Activated CD8-positive, alpha-beta memory T cell treated with anti-CD3 and anti-CD28 coated beads for 36 hours (primary cell): ENCODE results near the gene SUDS3. TPM values are rescaled to one million over a fixed set of nuclear protein-coding genes. Genes with fewer than 3 reads are reported as not detected.

Experiments used
- CTCF ChIA-PET: fragments of 350-600 bp; sonication (Branson Sonifier 250); formaldehyde crosslinking; loops from one replicate; lab custom pipeline; 2021; ENCODE audit warnings: antibody characterized with exemption; lab: Charles Lee
- POLR2A ChIA-PET: fragments of 350-600 bp; sonication (Branson Sonifier 250); formaldehyde crosslinking; loops from one replicate; lab custom pipeline; 2021; ENCODE audit warnings: antibody characterized with exemption; lab: Charles Lee
- total RNA-seq, 2 experiments: library from RNA; stranded (reverse); gene quantifications; one replicate each; pipeline ENCODE4 v1.2.3, GENCODE V29; 2021

The SUDS3 gene
- total RNA-seq, 2 experiments from 2014 or later: 23.1 to 23.8 TPM

DNA sequence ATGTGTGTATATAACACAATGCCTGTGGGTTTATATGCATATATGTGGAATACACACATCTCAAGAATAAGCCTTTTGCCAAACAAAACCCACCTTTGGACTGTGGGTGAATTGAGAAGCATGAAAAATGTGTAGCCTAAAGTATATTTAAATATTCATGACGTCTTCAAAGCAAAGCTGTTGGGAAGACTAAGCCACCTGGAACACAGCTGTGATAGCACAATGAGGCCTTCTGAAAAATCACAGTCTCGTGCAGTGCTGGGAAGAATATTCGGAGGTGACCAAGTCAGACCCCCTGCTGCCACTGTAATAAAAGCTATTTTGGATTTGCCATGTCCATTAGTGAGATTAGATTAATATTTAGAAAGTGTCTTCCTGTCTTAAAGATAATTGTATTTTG is 51.5 kb downstream of the SUDS3 start:
- ChIA-PET POLR2A (no interaction called here), CTCF (no interaction called here)

DNA sequence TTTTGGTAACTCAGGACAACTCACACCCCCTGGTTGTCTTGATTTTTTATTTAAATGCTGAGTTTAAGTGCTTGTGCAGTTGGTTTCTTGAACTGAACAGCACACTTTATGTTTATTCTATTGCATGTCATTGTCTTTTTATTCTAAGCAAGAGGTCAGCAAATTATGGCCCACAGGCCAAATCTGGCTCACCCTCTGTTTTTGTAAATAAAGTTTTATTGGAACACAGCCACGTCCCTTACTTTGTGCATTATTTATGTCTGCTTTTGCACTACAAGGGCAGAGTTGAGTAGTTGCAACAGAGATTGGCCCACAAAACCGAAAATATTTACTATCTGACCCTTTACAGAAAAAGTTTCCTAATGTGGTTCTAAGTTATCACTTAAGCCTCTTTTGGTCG is 52.3 kb downstream of the SUDS3 start:
- CTCF ChIA-PET: no interaction called here
- POLR2A ChIA-PET: no interaction called here

DNA sequence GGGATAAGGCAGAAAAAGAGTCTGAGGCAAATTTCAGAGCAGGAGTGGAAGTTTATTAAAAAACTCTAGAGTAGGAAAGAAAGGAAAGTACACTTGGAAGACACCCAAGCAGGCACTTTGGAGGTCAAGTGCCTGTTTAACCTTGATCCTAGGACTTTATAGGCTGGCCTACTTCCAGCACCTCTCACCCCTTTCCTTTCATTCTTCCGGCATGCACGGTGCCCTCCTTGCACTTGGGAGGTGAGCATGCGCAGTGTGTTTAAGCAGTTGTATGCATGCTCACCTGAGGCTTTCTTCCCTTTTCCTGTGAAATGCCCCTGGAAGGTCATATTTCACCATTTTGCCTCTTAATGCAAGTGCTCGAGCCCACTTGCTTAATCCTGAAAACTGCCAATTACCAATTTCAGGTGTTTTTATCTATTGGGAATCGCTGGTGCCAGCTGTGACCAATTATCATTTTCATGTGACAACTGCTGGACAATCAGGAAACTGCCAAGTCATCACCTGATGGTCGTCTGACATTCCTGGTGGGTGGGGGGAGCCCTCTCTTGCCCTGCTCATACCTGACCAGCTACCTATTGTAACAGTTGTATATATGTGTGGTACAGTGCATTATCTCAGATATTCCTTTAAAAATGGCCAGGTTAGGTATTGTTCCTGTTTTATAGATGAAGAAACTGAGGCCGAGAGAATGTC is 53.5 kb downstream of the SUDS3 start:
- ChIA-PET POLR2A (no interaction called here), CTCF (no interaction called here)

DNA sequence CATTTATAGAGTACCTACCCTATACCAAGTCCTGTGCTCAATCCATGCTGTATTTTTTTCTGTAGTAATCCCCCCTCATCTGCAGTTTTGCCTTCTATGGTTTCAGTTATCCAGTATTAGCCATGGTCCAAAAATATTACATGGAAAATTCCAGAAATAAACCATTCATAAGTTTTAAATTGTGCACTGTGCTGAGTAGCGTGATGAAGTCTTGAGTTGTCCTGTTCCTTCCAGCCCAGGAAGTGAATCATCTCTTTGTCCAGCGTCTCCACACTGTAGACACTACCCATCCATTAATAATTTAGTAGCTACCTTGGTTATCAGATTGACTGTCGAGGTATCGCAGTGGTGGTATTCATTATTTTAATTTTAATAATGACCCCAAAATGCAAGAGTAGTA is 54.2 kb downstream of the SUDS3 start:
- POLR2A ChIA-PET: no interaction called here
- CTCF ChIA-PET: no interaction called here

DNA sequence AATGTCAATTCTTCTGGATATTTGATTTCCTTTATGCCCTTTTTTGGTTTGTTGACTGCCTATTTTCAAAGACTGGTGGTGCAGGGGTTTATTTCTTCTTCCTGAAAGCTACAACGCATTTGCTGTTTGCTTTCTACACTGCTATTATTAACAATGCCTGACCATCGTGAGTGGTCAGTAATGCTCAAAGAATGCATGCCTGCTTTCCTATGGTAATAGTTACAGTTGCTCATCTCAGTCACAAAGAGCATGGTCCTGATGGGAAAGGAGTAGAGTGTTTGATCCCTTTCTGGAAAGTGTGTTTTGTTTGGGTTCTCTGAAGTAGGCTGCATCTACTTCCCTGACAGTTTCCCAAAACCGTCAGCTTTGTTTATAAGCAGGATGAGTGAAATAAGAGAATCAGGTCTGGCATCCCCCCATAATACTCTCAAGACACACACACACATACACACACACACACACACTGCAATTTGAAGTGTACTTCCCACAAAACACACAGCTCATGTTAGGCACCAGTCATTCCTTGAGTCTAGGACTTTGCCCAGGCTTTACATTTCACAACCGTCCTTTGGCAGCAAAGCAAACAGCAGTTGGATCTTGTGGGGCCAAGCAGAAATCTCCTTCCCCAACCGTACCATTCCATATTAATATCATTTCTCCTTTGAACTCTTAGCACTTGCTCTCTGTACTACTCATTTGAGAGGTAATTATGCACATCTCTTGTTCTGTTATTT is 56.6 kb downstream of the SUDS3 start:
- ChIA-PET CTCF (no interaction called here), POLR2A (no interaction called here)

DNA sequence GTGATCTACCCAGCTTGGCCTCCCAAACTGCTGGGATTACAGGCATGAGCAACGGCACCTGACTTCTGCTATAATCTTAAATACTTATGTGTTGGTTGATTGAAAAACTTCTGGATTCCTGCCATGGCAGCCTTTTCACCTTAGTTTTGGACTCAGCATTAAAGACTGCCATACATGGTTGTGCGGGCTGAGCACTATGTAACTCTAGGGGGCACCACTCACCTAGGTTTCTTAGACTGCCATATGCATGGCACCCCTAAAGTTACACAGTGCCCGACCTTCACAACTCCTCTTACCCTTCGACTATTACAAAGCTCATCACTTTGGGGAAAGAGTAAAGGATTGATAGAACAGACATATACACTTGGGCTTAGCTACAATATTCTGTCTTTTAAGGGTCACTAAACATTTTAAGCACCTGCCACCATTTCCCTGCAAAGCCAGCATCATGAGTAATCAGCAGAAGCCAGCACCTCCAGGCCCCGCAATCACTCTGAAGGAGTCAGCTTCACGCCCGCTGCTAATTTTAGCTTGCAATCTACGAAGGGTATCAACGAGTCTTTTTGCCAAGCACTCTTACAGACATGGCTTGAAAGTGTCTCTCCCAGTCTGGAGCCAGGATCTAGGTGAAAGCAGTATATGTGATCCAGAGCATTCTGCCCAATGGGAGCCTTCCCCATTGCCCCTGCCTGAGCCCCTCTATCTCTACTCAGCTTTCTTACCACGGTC is 59.8 kb downstream of the SUDS3 start:
- ChIA-PET POLR2A (no interaction called here), CTCF (no interaction called here)

DNA sequence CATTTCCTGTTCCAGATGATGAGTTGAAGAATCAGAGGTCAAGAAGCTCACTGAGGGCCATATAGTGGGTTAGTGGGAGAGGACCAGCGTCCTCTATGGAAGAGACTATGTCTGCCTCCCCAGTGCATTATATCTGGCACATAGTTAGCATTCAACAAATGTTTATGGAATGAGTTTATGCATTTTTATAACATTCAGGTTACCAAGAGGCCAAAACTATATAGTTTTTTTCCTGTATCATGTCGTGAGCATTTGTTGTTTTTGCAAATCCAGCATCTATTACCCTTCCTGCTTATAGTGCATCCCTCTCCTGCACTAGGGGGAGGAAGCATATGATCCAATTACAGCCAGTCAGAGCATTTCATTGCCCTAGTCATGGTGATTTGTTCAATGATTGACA is 60.6 kb downstream of the SUDS3 start:
- POLR2A ChIA-PET: no interaction called here
- CTCF ChIA-PET: no interaction called here

DNA sequence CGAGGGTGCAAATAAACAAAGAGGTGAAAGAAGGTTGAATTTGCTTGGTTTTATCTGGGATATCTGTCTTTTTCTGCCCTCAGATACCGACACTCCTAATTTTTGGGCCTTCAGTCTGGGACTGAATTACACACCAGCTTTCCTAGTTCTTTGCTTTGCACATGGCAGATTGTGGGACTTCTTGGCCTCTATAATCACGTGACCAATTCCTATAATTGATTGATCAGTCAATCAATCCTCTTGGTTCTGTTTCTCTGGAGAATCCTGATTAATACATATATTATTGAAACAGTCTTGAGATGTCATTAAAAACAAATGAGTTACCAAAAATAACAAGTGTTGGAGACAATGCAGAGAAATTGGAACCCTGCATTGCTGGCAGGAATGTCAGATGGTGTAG is 62.7 kb downstream of the SUDS3 start:
- POLR2A ChIA-PET: no interaction called here

DNA sequence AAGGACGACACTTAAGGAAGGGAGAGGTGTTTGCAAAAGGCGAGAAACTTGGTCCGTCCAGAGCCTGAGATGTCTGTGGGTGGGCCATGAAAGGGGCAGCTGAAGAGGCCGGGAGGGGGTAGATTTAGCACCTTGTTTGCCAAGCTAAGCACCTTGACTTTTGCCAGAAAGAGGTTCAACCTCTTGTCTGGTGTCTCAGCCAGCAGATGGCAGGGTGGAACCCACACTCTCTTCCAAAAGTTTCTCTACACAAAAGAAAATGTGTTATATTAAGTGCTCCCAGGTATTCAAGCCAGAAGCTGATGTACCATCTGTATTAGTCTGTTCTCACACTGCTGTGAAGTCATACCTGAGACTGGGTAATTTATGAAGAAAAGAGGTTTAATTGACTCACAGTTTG is 69.9 kb downstream of the SUDS3 start:
- CTCF ChIA-PET: no interaction called here
- POLR2A ChIA-PET: no interaction called here

More for the DNA sequence above, 62.7 kb downstream of the SUDS3 start:
- CTCF ChIA-PET: no interaction called here

DNA sequence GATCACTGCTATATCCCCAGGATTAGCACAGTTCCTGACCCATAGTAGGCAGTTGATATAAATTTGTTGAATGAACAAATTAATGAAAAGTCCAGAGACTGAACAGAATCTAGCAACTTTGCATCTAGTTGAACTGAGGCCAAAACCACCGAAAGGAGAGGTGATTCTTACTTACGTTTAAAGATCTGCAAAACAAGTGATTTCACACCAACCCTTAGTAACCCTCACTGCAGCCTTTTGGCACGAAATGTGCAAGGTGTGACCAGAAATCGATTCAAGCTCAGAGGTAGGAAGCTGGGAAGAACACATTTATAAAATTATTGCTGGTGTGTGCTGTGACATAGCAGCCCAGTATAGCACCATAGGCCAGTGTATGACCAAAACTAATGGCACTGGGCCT is 70.8 kb downstream of the SUDS3 start:
- ChIA-PET CTCF (no interaction called here), POLR2A (no interaction called here)

DNA sequence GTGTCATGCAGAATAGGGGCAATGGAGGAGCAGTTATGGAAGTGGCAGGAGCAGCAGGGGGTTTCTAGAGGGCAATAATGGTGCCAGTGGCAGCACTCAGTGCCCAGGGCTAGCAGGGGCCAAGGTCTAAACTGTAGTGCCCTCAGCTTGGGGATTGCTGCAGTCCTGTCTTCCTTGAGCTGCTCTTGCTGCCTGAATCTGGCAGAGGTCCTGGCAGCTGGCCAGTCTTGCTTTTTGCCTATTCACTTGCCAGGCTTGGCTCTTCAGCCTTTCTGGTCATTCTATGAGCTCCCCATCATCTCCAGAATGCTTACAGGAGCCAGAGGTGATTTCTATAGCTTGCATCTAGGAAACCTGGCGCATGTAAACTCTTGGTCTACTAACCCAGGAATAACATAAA is 72.0 kb downstream of the SUDS3 start:
- ChIA-PET POLR2A (no interaction called here), CTCF (no interaction called here)

DNA sequence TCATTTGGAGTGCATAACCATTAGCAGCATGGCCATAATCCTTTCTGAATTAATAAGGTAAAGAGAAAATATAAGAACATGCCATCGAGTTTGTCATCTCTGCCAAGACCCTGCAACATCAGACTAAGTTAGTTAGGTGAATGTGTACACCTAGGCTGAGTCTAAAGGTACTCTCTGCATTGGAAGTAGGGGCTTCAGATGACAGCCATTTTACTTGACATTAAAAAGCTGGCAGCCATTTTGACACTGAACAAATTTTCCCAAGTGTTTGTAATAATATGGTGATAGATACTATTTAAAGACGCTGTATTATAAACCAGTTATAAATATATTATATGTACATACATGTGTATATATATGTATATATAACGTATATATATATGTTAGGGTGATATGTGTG is 79.0 kb downstream of the SUDS3 start:
- ChIA-PET CTCF (no interaction called here), POLR2A (no interaction called here)

DNA sequence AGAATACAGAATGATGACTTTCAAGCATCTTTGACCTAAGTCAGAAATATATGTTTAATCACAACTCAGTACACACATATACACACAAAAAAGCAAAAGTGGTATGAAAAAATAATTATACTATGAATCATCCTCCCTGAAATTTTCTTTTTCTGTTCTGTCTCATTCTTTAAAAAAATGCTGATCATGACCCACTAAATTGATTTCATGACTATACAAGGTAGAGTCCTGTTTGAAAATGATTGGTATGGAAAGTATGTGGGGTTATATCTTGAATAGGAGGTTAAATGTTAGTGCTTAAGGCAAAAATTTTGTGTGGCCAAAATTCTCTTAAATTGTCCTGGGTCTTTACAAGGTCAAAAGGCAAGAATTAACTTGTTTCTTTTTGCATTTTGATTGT is 80.4 kb downstream of the SUDS3 start:
- POLR2A ChIA-PET: no interaction called here
- CTCF ChIA-PET: no interaction called here

DNA sequence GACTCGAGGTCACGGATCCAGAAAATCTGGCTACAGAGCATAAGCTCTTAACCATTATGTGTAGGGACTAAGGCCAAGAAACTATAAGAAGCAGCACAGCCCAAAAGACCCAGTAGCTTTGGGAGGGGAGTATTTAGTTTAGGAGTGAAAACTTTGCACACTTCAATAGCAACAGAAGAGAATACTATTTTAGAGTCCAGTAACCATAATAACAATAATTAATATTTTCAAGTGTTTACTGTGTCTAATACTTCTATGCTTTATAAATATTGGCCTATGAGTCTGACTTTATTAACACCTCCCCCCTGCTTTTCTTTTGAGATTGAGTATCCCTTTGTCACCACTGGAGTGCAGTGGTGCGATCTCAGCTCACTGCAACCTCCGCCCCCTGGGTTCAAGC is 82.8 kb downstream of the SUDS3 start:
- ChIA-PET POLR2A (no interaction called here), CTCF (no interaction called here)

DNA sequence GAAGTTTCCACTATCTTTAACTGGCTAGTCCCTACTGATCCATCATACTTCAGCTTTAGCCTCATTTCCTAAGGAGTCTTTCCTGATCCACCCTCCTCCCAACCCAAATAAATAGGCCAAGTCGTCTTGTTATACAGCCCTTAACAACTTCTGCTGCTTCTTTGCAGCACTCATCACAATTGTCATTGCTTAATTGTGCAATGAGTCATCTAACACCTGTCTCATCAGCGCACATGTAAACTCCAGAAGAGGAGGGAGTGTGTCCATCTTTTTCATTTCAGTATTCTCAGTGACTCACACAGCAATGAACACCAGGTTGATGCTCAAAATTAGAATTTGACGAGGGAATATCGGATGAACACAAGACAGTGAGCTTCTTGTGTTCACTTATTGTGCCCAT is 87.3 kb downstream of the SUDS3 start:
- ChIA-PET POLR2A (no interaction called here), CTCF (no interaction called here)

DNA sequence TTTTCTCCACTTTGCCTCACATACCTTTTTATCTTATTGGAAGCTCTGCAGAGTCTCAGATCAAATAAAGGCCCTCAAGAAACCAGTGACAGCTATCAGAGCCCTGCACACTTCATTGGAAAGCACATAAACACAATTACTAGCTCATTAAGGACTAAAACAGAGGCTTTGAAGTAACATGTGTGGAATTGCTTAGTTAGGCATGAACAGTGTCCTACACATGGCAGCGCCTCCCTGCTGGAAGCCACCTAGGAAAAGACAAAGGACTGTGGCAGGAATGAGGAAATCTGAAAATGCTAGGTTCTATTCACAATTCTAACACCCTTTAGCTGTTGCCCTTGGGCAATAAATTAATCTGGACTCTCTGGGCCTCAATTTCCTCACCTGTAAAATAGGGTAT is 89.4 kb downstream of the SUDS3 start:
- POLR2A ChIA-PET: no interaction called here
- CTCF ChIA-PET: no interaction called here

Other genes with a start within 250 kb of the SUDS3 start
- 100 to 1,000 TPM; 143 to 149 TPM for gene PEBP1, start 240.4 kb upstream of the SUDS3 start, total RNA-seq
- 10 to 100 TPM; 47.4 to 53.4 TPM for gene TAOK3, start 3.6 kb upstream of the SUDS3 start, total RNA-seq